HG03575 (cell line): ENCODE data around the gene COMMD10.
A peak's percentile ranks its signal among the peaks of the same experiment; 100 is the strongest.
"Not testable (repeated sequence)": the region's sequence is repeated elsewhere in the genome, so short reads cannot be mapped to it uniquely, and the experiment has no call there.

Experiments used
- ATAC-seq: cut with Tn5 transposase; IDR thresholded peaks from one replicate; pipeline ENCODE4 v1.9.1; 2021; ENCODE audit not compliant: unreplicated experiment, insufficient number of reproducible peaks, low FRiP score; ENCODE audit errors: extremely low read depth

Gene COMMD10

DNA sequence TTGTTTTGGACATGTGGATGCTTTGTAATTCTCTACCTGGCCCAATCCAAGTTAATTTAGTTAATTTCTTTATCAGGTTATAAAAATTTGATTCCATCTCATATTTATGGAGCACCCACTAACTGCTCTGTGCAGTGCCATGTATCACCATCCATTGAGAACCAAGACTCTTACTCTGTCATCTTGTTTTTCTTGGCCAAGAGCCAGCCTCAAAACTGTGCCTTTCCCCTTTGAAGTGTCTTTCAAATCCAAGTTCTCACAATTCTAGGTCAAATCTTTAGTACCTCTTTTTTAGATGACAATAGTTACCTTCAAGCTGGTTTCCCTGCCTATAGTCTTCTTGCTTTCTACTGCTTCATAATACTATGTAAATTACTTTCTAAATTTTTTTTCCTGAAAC lies 3.2 kb downstream of the COMMD10 start:
- no peak for ATAC-seq

DNA sequence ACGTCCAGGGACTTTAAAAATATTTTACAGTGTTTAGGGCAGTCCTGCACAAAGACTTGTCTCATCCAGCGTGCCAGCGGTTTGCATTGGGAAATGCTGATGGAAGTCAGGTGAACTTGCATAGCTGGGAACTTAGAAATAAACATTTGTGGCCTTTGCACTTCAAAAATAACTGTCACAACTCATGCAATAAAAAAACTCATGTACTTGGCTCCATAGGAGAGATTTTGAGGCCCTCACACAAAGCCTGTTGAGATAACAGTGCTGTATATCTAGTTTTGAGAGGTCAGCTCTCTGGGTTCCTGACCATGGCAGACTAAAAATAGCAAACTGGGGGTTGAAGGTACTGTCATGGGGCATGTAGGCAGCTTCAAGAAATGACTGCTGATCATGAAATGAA lies 5.5 kb downstream of the COMMD10 start:
- ATAC-seq: no peak

DNA sequence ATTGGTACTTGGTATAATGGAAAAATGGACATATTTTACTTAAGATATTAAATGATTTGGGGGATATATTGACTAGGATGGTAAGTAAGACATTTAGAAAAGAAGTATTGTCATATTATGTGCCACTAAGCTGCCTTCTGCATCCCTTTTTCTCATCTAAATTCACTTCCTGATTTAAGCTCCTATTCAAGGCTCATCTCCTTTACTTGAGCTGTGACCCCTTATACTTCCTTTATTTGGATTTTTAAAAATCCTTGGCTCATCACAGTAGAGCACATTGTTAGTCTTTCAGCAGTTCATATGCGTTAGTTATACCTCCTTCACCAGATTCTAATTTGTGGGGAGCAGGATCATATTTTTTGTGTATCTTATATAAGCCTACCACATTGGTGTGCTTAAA lies 6.6 kb downstream of the COMMD10 start:
- ATAC-seq: no peak

DNA sequence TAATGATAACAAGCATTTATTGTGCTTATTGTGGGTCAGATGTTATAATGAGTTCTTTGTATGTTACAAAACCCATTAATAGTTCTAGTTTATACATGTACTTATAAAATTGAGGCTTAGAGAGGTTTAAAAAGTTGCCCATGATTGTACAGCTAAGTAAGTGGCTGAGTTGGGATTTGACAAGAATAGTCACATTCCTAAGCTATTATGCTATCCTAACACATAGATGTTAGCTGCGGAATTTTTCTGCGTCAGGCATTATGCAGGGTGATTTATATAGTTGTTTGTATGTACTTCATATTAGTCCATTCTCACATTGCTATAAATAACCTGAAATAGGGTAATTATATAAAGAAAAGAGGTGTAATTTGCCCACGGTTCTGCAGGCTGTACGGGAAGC lies 12.5 kb downstream of the COMMD10 start:
- no peak for ATAC-seq

DNA sequence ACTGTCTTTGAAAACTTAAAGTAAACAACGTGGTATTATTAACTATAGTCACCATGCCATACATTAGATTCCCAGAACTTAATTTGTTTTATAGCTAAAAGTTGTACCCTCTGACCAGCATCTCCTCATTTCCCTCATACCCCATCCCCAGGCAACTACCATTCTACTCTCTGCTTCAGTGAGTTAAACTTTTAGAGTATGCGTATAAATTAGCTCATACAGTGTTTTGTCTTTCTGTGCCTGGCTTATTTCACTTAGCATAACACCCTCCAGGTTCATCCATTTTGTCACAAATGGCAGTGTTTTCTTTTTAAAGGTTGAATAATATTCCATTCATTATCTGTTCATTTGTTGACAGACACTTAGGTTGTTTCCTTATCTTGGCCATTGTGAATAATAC lies 14.2 kb downstream of the COMMD10 start:
- ATAC-seq: no peak

DNA sequence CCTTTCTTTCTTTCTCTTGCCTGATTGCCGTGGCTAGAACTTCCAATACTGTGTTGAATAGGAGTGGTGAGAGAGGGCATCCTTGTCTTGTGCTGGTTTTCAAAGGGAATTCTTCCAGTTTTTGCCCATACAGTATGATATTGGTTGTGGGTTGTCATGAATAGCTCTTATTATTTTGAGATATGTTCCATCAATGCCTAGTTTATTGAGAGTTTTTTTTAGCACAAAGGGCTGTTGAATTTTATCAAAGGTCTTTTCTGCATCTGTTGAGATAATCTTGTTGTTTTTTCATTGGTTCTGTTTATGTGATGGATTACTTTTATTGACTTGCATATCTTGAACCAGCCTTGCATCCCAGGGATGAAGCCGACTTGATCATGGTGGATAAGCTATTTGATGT lies 20.1 kb downstream of the COMMD10 start:
- ATAC-seq: not testable (repeated sequence)

DNA sequence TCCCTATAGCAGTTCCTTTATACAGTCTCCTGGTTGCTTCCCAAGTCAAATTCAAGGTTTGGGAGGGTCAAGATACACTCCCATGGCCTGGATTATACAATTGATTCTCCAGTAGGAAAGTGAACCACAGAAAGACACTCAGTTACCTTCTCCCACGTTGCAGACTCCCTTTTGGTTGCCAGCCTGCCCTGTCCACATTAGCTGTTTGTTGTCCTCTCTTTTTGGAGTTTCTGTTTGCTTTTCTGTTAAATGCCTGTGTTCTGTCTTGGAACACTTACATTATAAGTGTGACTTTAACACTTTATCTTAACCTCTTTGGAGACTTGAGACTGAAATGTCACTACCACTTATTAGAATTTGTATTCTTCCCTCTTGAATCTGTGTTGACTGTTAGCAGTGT lies 30.3 kb downstream of the COMMD10 start:
- no peak for ATAC-seq

DNA sequence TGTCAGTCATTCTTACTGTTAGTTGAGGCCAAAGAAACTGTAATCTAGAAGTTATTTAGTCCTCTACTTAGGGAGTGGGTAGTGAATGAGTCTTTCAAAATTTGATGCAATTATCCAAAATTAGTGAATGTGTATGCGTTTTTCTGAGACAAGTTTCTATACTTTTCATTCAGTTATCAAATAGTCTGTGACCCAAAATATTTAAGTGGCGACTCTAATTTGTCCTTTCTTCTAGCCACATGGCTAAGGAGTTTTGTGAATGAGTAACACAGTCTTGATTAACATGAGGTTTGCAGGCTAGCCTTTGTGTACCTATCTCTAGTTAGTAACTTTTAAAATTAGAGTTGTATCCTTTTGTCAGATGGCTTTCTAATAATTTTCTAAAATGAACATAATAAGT lies 45.6 kb downstream of the COMMD10 start:
- ATAC-seq: no peak

DNA sequence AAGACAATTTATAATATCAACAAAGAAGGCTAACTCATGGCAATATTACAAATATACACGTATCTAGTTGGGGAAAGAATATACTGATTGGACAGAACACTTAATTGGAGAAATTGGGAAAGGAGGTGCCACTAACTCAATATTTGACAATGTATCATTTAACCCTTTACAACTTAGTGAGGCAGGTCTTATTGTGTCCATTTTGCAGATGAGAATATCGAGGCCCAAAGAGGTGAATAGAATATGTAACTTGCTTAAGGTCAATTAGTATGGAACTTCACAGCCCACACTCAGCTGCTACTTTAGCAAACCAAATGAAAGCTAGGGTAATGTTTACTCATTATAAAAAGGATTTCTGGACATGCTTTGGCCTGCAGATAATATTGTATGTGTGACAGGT lies 46.2 kb downstream of the COMMD10 start:
- ATAC-seq: no peak

DNA sequence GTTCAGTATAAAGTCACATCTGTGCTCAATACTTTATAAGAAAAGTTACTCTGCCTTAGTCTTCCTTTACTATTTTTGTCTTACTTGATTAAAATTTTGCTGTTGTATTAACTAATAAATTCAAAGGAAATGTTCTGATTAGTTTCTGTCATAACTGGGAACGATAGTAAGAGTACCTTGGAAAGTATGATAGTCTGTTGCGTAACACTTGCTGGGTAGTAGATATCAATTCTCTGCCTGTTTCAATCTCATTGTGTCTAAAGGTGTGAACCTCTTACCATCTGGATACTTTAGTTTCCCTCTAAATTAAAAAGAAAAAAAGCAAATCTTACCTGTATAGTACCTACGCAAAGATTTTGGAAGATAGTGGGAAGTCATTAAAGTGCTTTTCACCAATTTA lies 48.5 kb downstream of the COMMD10 start:
- ATAC-seq: no peak

DNA sequence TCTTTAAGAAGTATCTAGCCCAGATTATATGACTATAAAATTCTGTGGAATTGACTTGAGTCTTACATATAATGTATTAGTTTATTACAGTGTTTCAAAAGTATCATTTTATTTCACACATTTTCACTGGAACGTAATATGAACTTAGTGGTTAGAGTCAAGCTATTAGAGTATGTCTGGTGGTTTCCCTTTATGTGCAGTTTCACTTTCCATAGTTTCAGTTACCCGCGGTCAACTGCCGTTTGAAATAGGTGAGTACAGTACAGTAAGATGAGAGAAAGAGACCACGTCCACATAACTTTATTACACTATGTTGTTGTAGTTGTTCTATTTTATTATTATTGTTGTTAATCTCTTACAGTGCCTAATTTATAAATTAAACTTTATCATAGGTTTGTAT lies 50.5 kb downstream of the COMMD10 start:
- ATAC-seq: peak; percentile 98

DNA sequence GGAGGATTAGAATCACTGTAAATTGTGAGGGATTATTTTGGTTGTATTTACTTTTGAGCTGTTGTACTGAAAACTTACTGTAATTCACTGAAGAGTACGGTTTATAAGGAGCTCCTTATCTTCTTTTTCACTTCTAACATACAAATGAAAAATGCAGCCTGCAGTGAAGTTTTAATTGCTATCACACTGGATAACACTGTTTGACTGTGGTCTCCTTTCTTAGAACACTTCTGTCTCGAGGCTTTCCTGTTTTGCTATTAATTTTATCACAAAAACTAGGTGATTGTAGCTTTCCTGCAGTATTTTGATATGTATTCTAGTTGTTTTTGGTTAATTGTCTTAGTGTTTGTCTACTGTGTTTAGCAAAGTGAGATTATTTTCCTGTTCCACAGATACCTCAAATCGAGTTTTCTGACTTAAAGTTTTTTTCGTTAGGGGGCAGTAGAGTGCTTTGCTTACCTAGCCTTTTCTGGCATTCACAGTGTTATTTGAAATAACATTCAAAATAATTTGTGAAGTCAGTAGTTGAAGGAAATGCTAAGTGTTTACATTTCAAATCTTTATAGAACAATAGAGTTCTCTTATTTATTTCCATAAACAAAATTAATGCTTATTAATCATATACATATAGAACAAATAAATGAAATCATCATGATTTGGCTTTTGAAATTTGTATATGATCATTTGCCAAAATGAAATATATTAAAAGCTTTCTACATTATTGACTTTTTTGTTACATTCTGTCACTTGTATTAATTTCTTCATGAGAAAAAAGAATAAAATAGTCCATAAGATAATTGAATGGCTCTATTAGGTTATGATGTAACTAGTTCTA lies 52.9 kb downstream of the COMMD10 start:
- no peak for ATAC-seq

DNA sequence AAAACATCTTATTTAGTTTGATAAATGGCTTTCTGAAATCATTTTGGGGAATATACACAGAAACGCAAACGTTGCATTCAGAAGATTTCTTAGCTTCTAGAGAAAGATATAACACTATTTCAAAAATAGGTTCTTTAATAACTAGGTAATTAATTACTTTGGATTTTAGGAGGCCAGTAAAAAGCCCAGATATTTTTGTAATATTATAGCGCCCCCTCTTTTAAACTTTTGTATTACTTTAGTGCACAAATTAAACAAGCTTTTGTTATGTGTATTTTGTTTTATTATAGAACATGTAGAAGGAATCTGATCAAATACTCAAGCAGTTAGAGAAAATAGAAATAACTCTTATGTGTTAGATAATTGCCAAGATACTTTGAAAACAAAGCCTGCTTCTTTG lies 57.7 kb downstream of the COMMD10 start:
- no peak for ATAC-seq

DNA sequence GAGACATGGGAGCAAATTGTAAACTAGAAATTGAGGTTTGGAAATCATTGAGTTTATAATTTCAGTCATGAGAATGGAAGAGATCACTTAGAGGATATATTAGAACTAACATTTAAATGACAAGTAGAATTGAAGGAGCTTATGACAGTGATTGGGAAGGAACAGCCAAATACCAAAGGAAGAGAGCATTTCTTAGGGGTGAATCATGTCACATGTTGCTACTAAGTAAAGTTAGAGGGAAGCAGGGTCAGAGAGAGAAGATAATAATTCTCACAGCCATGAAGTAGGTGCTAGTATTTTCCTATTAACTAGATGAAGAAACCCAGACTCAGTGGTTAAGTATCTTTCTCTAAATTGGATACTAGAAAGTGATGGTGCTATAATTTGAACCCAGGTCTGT lies 59.3 kb downstream of the COMMD10 start:
- ATAC-seq: no peak

DNA sequence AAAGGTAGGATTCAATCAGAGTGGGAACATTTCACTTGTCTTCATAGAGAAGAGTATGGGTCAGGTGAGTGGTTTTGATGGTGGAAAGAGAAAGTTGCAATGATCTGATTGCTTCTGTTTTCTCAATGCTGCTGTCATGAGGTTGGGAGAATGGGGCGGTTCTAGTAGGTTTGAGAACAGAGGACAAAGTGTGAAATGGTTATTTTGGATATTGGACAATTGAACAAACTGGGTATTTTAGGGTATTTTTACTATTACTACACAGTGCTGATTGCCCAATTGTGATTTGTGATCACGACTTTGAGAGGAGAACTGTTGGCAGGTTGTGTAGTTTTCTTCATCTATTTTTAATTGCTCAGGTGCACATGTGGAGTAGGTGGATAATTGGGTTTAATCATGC lies 60.2 kb downstream of the COMMD10 start:
- ATAC-seq: no peak

DNA sequence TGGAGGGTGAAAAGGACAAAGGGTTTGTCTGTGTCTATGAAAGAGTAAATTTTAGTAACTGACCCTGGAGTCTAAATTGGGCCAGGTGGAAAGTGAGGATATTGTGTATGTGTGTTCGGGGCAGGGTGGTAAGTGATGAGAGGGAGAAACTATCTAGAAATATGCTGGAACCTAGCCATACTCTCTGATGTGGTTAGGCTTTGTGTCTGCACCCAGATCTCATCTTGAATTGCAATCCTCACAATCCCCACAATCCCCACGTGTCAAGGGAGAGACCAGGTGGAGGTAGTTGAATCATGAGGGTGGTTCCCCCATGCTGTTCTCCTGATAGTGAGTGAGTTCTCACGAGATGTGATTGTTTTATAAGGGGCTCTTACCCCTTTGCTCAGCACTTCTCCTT lies 60.6 kb downstream of the COMMD10 start:
- ATAC-seq: no peak

DNA sequence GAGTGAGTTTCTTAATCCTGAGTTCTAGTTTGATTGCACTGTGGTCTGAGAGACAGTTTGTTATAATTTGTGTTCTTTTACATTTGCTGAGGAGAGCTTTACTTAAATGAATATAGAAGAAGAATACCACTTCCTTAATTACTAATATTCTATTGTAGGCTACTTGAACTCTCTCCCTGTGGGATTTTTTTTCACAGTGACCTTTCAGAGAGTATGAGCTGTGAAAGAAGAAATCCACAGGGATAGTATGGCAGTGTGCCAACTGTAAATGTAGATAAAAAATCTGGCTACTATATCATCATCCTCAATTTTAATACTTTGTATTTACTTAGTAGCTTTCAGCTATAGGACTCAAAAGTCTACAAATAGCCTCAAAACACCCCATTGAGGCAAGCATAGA lies 67.3 kb downstream of the COMMD10 start:
- ATAC-seq: no peak

DNA sequence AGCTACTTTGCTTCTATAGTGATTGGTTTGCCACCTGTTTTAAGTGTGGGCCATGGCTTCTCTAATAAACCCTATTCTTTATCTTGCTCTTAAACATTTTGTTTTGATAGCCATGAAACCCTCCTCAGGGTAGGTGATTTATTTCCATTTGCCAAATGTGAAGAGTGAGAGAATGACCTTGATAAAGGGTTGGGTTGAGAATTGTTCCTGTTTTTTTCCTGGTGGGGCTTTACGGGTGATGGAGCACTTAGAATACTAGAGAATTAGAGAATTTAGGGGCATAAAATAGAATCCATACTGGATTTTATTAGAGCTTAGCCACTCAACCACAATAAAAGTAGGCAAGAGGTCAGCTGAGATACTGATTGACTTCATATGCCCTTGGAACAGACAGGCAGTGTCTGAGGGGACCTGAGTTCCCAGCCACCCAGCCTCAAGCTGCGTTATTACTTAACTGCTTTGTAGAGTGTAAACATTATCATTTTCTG lies 68.9 kb downstream of the COMMD10 start:
- ATAC-seq: no peak

DNA sequence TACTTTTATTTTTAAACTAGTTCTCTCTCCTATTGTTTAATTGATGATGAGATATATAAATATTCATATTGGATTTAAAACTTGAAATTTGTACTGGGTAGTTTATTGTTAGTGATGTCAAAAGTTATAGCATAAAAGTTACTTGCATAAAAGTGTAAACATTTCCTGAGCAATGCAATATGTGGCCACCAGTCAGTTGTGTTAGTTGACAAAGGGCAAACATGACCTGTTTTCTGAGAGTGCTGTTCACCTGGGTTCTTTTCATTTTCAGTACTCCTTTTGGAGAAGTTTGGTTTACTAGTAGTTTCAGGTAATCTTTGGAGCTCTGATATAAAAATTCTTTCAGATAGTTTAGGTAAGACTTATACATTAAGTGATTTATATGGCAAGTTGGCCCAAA lies 69.4 kb downstream of the COMMD10 start:
- no peak for ATAC-seq

DNA sequence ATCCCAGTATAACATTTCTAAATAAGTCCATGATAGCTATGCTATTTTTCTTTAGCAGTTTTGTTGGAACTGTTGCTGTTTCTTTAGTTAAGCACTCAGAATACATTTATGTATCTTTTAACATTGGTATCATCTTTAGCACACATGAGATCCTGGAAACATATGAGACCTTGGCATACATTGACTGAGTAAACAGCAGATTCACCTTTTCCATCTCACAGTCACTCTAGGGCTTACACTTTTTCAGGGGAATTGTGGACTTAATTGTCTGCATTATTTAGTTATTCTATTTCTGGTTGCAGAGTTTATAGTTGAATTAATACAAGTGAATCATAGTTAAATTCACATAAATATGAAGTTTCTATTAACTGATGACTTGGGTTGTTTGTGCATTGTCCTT lies 70.1 kb downstream of the COMMD10 start:
- ATAC-seq: no peak

DNA sequence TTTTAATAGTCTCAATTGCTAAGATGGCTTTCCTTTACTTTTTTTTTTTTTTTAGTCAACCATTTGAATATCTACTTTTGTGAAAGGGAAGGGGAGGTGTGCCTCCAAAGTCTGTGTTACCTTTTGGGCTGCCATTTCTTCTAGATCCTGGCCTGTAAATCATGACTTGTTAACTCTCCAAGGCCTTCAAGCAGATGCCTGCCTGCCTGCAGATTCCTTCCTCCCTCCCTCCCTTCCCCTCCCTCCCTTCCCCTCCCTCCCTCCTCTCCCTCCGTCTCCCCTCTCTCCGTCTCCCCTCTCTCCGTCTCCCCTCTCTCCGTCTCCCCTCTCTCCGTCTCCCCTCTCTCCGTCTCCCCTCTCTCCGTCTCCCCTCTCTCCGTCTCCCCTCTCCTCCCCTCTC lies 73.1 kb downstream of the COMMD10 start:
- ATAC-seq: no peak
